Nephron (organoid): ENCODE results near the gene CALM1.

ENCODE experiments used
- H3K27ac Mint-ChIP-seq, 3 experiments: 2 replicates each; pipeline ENCODE4 v1.8.0; 2020; ENCODE audit warnings: mixed read lengths in 3 of 3, mild to moderate bottlenecking in 2 of 3, moderate library complexity in 1 of 3
- H3K27me3 Mint-ChIP-seq: 2 replicates; pipeline ENCODE4 v1.8.0; 2021; ENCODE audit warnings: low read depth, mild to moderate bottlenecking, moderate library complexity, mixed read lengths
- H3K36me3 Mint-ChIP-seq: 2 replicates; pipeline ENCODE4 v1.8.0; 2020; ENCODE audit warnings: low read depth, mixed read lengths
- H3K4me1 Mint-ChIP-seq: 2 replicates; pipeline ENCODE4 v1.8.0; 2020; ENCODE audit warnings: mixed read lengths
- H3K4me3 Mint-ChIP-seq, 3 experiments: 2 replicates each; pipeline ENCODE4 v1.8.0; 2020; ENCODE audit warnings: mild to moderate bottlenecking in 3 of 3, mixed read lengths in 3 of 3, moderate library complexity in 2 of 3
- H3K9me3 Mint-ChIP-seq: 2 replicates; pipeline ENCODE4 v1.8.0; 2020; ENCODE audit warnings: mixed read lengths
- TF ChIP-seq, protein P1 (sequence below), 3 experiments: fragments of 200-600 bp; sonication (generic); IDR thresholded peaks; one replicate each; pipeline ENCODE4 v1.5.0; 2021; ENCODE audit warnings: antibody characterized with exemption in 3 of 3; ENCODE audit not compliant: unreplicated experiment in 3 of 3

Gene CALM1

GRCh38 chr14:90374813-90375212 lies 22.0 kb upstream of the CALM1 start:
- Mint-ChIP-seq H3K4me1 (peaks cover 6% of the 10 kb centered on the region), H3K9me3 (no peaks in the 10 kb centered on the region), H3K27ac (no peak overlapping the region), H3K36me3 (no peaks in the 10 kb centered on the region), H3K27me3 (peaks cover 3% of the 10 kb centered on the region), H3K4me3 (no peak overlapping the region)
- TF ChIP-seq, protein P1, sequence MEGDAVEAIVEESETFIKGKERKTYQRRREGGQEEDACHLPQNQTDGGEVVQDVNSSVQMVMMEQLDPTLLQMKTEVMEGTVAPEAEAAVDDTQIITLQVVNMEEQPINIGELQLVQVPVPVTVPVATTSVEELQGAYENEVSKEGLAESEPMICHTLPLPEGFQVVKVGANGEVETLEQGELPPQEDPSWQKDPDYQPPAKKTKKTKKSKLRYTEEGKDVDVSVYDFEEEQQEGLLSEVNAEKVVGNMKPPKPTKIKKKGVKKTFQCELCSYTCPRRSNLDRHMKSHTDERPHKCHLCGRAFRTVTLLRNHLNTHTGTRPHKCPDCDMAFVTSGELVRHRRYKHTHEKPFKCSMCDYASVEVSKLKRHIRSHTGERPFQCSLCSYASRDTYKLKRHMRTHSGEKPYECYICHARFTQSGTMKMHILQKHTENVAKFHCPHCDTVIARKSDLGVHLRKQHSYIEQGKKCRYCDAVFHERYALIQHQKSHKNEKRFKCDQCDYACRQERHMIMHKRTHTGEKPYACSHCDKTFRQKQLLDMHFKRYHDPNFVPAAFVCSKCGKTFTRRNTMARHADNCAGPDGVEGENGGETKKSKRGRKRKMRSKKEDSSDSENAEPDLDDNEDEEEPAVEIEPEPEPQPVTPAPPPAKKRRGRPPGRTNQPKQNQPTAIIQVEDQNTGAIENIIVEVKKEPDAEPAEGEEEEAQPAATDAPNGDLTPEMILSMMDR (IDR thresholded peaks at IDR 0.05; ENCODE audit: unreplicated experiment in 3 of 3) = no peak

- H3K36me3 Mint-ChIP-seq = no peaks in the 10 kb centered on the region
- no peak overlapping the region for H3K27ac Mint-ChIP-seq
- no peaks in the 10 kb centered on the region for H3K9me3 Mint-ChIP-seq
- H3K4me1 Mint-ChIP-seq = peaks cover 12% of the 10 kb centered on the region
- TF ChIP-seq, protein P1 (IDR thresholded peaks at IDR 0.05; ENCODE audit: unreplicated experiment in 3 of 3) = no peak
- peaks cover 3% of the 10 kb centered on the region for H3K27me3 Mint-ChIP-seq
- H3K4me3 Mint-ChIP-seq = no peak overlapping the region
Measured at GRCh38 chr14:90375934-90376333, 20.9 kb upstream of the CALM1 start.

DNA sequence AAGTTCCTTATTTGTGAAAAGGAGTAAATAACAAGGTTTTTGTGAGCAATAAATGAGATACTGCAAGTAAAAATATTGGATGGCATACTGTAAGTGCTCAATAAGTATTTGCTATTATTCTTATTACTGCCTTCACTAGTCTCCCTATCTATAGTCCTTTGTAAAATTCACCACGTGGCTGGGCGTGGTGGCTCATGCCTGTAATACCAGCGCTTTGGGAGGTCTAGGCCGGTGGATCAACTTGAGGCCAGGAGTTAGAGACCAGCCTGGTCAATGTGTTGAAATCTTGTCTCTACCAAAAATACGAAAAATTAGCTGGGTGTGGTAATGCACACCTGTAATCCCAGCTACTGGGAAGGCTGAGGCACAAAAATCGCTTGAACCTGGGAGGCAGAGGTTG lies 18.6 kb upstream of the CALM1 start:
- TF ChIP-seq, protein P1 (IDR thresholded peaks at IDR 0.05; ENCODE audit: unreplicated experiment in 3 of 3) = no peak
- peaks cover 3% of the 10 kb centered on the region for H3K27me3 Mint-ChIP-seq
- no peaks in the 10 kb centered on the region for H3K36me3 Mint-ChIP-seq
- H3K4me1 Mint-ChIP-seq = peaks cover 12% of the 10 kb centered on the region
- no peaks in the 10 kb centered on the region for H3K9me3 Mint-ChIP-seq
- H3K27ac Mint-ChIP-seq = no peak overlapping the region
- no peak overlapping the region for H3K4me3 Mint-ChIP-seq

- H3K36me3 Mint-ChIP-seq = no peaks in the 10 kb centered on the region
- no peaks in the 10 kb centered on the region for H3K9me3 Mint-ChIP-seq
- TF ChIP-seq, protein P1 (IDR thresholded peaks at IDR 0.05; ENCODE audit: unreplicated experiment in 3 of 3) = no peak
- no peak overlapping the region for H3K4me3 Mint-ChIP-seq
- H3K27ac Mint-ChIP-seq = no peak overlapping the region
- H3K27me3 Mint-ChIP-seq = peaks cover 3% of the 10 kb centered on the region
- peaks cover 14% of the 10 kb centered on the region for H3K4me1 Mint-ChIP-seq
Measured at GRCh38 chr14:90379106-90379505, 17.7 kb upstream of the CALM1 start.

- H3K4me3 Mint-ChIP-seq = no peak overlapping the region
- H3K4me1 Mint-ChIP-seq = peaks cover 22% of the 10 kb centered on the region
- H3K36me3 Mint-ChIP-seq = no peaks in the 10 kb centered on the region
- no peaks in the 10 kb centered on the region for H3K9me3 Mint-ChIP-seq
- H3K27me3 Mint-ChIP-seq = peaks cover 3% of the 10 kb centered on the region
- H3K27ac Mint-ChIP-seq = no peak overlapping the region
- TF ChIP-seq, protein P1 (IDR thresholded peaks at IDR 0.05; ENCODE audit: unreplicated experiment in 3 of 3) = no peak
Measured at GRCh38 chr14:90381011-90381786, 15.6 kb upstream of the CALM1 start.

- Mint-ChIP-seq H3K4me1 (peaks cover 22% of the 10 kb centered on the region), H3K9me3 (no peaks in the 10 kb centered on the region), H3K27ac (no peak overlapping the region), H3K36me3 (no peaks in the 10 kb centered on the region), H3K27me3 (peaks cover 3% of the 10 kb centered on the region), H3K4me3 (no peak overlapping the region)
- TF ChIP-seq, protein P1 (IDR thresholded peaks at IDR 0.05; ENCODE audit: unreplicated experiment in 3 of 3) = no peak
Measured at GRCh38 chr14:90381999-90382451, 14.8 kb upstream of the CALM1 start.
